GM18868 (cell line): Measurements from ENCODE around the gene CAPN5.

Experiments used
- ATAC-seq: cut with Tn5 transposase; IDR thresholded peaks from one replicate; pipeline ENCODE4 v1.9.1; 2021; ENCODE audit warnings: mild to moderate bottlenecking, moderate library complexity; ENCODE audit not compliant: unreplicated experiment

CAPN5 gene

GRCh38 chr11:77114089-77114463, 47.3 kb downstream of the CAPN5 start:
- ATAC-seq: no peak

- no peak for ATAC-seq
These were observed 48.4 kb downstream of the CAPN5 start for GRCh38 chr11:77115181-77115611.

DNA sequence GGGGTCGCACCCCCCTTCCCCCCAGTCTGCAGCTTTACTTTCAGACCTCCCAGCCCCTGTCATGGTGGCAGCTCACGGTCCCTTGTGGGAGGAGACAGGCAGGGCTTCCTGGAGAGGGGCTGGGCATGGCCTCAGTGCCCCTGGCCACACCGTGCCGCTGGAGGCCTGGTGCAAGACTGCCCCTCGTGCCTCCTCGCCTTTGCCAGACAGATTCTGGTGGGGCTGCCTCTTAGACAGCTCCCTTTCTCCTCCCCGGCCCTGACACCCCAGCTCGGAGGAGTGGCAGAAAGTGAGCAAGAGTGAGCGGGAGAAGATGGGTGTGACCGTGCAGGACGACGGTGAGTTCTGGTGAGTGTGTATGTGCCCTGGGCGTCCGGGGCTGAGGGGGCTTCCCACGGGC, 49.2 kb downstream of the CAPN5 start:
- no peak for ATAC-seq

GRCh38 chr11:77117492-77117891, 50.7 kb downstream of the CAPN5 start:
- no peak for ATAC-seq

- ATAC-seq: no peak
These were observed 51.3 kb downstream of the CAPN5 start for GRCh38 chr11:77118086-77118485.

DNA sequence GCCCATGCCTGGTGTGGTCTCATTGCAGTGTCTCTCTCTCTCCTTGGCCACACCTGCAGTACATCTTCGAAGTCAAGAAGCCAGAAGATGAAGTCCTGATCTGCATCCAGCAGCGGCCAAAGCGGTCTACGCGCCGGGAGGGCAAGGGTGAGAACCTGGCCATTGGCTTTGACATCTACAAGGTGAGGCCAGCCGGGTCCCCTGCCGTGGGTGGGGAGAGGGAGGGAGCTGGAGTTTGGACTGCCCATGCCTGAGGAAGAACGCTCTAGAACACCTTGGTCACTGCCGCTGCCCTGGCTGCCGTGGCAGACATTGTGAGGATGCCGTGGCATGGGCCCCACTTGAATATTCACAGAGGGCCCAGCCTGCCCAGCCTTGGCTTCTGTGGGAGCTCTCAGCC, 52.2 kb downstream of the CAPN5 start:
- no peak for ATAC-seq

- no peak for ATAC-seq
These were observed 52.8 kb downstream of the CAPN5 start for GRCh38 chr11:77119531-77119936.

- ATAC-seq: no peak
These were observed 53.8 kb downstream of the CAPN5 start for GRCh38 chr11:77120571-77120970.

GRCh38 chr11:77121096-77121640, 54.4 kb downstream of the CAPN5 start:
- ATAC-seq: no peak

- ATAC-seq: no peak
These were observed 55.3 kb downstream of the CAPN5 start for GRCh38 chr11:77121876-77122575.

DNA sequence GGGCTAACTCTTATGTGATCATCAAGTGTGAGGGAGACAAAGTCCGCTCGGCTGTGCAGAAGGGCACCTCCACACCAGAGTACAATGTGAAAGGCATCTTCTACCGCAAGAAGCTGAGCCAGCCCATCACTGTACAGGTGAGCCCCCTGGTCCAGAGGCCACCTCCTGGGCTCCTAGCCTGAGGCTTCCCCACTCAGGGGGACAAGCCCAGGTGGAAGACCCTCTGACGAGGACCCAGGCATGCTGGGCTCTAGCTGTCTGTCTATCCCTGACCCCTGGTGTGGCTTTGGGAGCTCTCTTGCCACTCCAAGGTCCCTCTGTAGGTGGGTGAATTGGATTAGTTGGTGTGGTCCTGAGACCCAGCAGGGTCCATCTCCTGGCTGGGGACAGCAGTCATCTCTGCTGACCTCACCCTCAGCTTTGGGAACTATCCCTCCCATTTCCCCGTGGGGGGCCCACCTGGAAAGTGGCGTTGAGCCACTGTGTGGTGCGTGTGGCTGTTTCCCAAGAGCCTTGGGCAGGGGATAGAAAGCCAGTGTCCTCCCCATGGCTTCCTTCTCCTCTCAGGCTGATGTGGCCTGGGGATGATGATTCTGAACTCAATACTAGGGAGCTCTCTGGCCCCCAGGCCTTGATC, 55.9 kb downstream of the CAPN5 start:
- no peak for ATAC-seq

- ATAC-seq: no peak
These were observed 56.8 kb downstream of the CAPN5 start for GRCh38 chr11:77123591-77123990.

GRCh38 chr11:77124041-77124440, 57.3 kb downstream of the CAPN5 start:
- ATAC-seq: no peak

- no peak for ATAC-seq
These were observed 57.7 kb downstream of the CAPN5 start for GRCh38 chr11:77124488-77124887.

DNA sequence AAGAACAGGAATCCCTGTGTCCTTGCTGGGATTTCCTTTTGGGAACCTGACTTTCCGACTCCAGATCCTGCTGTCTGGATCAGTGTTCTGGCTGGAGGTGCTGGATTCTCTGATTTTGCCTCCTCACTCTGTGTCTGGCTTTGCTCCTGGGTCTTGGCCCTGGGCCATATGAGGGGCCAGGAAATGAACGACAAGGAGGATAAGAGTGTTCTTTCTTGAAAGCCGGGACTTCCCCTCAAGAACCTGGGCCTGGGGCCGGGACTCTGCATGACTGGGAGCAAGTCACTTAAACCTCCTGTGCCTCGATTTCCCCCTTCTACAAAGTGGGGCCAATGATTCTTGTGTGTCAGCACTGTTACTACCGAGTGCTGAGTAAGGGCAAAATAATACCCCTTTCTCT, 58.4 kb downstream of the CAPN5 start:
- no peak for ATAC-seq

DNA sequence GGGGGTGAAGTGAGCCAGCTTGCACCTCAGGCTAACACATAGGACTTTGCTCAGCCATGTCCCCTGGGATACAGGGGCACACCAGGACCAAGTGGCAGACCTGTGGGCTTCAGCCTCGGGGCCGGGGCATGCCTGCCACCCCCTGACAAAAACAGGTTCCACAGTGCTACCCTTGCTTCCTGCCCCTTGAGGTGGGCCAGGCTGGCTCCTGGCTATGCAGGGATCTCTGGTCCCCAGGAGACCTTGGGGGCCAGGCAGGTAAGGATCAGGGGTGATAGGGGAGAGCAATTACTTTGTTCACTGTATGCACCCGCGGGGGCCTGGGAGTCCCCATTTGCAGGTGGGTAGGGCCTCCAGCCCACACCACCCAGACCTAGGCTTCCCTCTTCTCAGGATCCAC, 58.9 kb downstream of the CAPN5 start:
- no peak for ATAC-seq

GRCh38 chr11:77126156-77126775, 59.5 kb downstream of the CAPN5 start:
- no peak for ATAC-seq

- no peak for ATAC-seq
These were observed 60.1 kb downstream of the CAPN5 start for GRCh38 chr11:77126861-77127234.

- peak; percentile 43 for ATAC-seq
These were observed 60.6 kb downstream of the CAPN5 start for GRCh38 chr11:77127235-77127911.

DNA sequence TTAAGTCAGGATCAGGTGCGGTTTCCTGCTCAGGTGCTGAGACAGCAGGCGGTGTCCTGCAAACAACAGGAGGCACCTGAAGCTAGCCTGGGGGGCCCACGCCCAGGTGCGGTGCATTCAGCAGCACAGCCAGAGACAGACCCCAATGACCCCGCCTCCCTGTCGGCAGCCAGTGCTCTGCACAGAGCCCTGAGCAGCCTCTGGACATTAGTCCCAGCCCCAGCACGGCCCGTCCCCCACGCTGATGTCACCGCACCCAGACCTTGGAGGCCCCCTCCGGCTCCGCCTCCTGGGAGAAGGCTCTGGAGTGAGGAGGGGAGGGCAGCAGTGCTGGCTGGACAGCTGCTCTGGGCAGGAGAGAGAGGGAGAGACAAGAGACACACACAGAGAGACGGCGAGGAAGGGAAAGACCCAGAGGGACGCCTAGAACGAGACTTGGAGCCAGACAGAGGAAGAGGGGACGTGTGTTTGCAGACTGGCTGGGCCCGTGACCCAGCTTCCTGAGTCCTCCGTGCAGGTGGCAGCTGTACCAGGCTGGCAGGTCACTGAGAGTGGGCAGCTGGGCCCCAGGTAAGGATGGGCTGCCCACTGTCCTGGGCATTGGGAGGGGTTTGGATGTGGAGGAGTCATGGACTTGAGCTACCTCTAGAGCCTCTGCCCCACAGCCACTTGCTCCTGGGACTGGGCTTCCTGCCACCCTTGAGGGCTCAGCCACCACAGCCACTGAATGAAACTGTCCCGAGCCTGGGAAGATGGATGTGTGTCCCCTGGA, 61.3 kb downstream of the CAPN5 start, which contains the start of gene MYO7A:
Gene MYO7A, plus strand, starts transcription at position 327 of the 772 bp plus-strand sequence. CDS start 2,389 bp downstream, outside the sequence.
- no peak for ATAC-seq
